Activated naive CD4-positive, alpha-beta T cell treated with anti-CD3 and anti-CD28 coated beads, Interleukin-2, amount 50 U/mL, for 16 hours (primary cell): Measurements from ENCODE around the gene DENND1A.
"Not testable (repeated sequence)": the region's sequence is repeated elsewhere in the genome, so short reads cannot be mapped to it uniquely, and the experiment has no call there.

Experiments
- DNase-seq: peaks from one replicate; pipeline ENCODE4 v3.0.0-alpha.2; 2020

DENND1A gene

DNA sequence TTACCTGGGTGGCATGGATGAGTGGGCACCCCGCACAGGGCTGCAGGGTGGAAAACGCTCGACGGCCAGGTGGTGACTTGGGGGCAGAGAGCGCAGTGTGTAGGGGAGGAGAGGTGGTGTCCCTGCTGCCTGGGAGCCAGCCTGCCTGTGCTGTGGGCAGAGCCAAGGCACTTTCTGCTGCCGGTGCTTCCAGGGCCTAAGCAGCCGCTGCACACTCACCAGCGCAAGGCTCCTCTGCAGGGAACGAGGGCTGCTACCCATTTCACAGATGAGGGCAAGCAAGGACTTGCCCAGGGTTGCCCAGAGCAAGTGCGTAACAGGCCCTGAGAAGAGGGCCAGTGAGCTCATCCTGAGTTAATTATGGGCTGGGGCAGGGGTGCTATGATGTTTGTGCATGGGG lies 511.4 kb downstream of the DENND1A start:
- no peak for DNase-seq

DNA sequence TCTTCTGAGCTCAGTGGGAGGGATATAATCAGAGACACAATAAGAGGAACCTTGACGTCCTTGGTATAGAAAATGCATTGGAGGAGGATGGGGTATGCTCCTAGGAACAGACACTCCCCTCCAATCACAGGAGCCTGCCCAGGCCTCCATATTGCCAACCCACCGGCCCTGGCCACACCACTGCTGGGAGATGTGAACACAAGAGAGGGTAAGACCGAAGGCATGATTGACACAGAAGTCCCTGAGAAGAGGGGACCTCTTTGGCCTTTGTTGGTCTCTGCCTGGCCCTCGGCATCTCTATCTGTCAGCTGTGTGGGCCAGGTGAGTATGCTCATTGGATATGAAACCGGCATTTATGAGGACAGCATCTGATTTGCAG lies 511.9 kb downstream of the DENND1A start:
- no peak for DNase-seq

DNA sequence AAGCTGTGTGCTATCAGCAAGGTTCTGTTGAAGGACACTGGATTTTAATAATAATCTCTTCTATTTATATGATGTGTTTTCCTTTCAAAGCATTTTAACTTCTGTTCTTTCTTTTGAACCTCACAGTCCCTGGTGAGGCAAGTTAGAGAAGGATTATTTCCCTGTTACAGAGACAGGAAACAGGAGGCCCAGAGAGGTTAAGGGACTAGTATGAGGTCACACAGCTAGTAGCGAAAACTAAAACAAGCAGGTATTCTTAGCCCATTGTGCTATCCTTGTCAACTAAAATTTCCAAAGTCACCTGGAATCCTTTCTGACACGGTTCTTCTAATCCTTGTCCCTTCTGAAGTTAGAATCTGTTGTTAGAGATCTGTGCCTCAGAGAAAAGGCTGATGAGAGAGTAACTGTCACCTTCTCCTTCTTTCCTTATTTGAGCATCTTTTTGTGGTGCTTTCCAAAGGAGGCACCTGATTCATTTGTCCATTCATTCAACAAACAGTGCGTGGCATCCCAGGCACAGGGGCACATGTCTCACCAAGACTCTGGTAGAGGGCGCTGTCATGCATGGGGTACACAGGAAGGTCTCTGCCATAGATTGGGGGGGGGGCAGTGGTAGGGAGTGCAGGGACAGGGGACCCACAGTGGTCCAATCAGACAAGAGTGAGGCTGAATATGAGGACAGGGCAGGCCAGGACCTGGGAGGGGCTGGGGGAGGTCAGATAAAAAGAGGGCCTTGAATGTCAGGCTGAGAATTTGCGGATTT lies 512.5 kb downstream of the DENND1A start:
- DNase-seq, result no peak

DNA sequence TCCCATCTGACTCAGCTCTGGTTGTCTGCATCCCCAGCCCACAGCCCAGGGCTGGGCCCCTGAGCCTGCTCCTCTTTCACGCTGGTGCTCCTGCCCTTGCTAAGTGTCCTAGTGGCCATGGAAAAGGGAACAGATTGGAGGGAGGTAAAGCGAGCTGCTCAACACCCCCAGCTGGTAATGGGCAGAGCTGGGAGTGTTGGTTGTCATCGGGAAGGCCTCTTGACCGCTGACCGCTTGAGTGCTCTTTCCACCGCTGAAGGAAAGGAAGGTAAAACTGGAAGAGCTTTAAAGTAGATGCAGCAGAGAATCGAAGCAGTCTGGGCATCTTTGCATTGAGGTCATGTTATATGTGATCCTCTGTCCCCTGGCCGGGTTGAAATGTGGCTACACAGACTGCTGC lies 513.8 kb downstream of the DENND1A start:
- DNase-seq, result no peak

DNA sequence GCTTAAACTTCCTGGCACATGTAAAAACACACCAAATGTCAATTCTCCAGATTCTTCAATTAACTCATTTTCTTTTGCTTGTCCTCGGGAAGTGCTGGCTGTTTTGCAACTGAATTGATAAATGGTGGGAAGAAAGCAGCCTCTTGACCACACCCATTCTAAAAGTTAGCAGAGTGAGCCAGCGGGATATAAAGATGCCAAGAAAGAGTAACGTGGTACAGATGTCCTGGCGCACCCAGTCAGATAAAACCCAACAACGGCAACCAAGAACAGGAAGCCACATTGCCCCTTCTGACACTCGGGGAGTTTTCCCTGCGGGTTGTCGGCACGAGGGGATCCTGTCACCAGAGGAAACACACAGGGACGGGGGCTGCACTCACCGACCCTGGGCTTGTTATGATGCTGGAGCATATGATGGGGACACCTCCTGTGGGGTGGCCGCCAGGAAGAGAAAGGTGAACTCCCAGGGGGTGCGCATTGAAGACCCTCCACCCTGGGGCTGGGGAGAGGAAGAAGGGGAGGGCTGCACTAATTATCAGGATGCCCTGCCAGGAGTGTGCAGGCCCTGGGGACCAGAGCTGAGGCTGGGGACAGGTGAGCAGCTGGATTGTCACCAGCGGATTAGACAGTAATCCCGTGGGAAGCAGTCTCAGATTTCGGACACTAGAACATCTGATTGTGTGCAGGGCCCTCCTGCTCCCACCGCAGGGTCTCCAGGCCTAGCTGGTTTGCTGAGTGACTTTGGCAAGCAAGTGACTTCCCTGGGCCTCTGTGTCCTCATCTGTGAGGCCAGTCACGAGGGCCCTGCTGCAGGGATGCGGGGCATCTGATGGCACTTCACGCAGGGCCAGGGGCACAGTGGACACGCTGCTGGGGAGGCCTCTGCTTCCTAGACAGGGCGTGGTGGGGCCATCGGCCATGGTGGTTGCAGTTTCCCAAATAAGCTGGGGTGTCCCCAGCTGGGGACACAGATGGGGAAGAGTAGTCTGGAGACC lies 514.7 kb downstream of the DENND1A start:
- no peak for DNase-seq

DNA sequence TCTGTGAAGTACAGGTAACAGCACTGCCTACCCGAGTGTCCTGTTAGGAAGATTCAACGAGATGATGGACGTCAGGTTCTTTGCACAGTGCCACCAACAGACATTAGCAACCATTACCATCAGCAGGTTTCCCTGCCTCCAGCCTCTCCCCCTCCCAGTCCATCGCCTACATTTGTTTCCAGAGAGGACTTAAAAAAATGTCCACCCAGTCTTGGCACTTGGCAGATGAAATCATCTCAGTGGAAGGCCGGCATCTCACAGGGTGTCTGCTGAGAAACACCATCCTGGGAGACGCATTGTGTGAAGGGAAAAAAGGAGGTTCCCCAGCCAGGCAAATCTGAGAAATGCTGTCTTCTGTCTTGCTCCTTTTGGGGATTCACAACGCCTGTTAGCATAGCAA lies 515.7 kb downstream of the DENND1A start:
- DNase-seq, result no peak

DNA sequence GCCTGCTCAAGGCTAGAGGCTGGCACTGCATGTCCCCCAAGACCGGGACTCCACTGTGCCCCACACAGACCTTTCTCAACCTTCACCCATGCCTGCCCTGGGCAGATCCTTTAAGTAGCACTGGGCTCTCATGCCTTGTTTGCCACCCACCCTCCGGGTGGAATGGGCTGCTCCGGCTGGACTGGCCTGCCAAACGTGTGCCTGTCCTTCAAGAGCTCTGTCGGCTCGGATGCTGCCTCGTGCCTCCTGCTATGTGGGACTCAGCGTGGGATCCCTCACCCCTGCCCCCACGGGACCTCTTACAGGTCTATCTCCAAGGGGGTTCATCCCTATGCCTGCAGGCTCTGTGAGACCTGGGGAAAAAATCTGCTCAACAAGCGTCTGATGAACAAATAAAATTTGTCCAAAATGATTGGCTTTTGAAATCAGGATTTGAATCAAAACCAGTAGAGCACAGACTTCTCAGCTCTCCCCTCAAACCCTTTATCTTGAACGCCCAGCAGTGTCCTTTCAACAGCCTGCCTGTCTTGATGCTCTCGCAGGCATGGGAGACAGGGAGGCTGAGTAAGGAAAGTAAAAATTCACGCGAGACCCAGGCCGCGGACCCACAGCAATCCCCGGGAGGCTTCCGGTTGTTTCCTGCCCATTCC lies 517.6 kb downstream of the DENND1A start:
- DNase-seq, result no peak

DNA sequence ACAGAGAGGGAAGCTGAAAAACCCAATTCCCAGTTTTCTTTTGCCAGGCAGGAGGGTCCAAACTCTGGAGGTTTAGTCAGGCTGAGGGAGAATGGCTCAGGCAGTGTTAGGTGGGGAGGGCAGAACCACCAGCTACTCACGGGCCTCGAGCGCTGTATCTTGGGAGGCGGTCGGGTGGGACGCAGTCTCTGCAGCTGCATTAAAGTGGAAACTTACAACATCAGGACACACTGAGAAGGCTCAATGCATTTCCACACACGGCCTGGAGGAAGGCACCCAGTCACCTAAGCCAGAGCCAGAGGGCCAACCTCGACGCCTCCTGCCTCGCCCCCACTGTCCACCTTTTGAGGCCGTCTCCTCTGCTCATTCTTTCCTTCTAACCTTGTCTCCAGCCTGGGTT lies 518.3 kb downstream of the DENND1A start:
- DNase-seq, result no peak

DNA sequence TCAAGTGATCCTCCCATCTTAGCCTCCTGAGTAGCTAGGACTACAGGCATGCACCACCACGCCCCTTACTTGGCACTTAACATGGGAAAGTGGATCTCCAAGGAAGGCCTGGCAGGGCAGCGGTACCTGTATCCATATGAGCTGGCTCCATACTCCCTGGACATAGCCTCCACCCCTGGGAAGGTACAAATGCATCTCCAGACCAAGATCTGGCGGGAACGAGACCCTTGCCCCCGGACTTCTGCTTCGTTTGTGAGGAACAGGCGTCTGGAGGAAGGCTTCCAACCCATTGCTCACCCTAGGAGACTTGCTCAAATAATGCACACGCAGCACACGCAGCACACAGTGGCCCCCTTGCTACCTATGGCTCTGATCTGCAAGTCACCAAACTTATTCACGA lies 518.7 kb downstream of the DENND1A start:
- no peak for DNase-seq

DNA sequence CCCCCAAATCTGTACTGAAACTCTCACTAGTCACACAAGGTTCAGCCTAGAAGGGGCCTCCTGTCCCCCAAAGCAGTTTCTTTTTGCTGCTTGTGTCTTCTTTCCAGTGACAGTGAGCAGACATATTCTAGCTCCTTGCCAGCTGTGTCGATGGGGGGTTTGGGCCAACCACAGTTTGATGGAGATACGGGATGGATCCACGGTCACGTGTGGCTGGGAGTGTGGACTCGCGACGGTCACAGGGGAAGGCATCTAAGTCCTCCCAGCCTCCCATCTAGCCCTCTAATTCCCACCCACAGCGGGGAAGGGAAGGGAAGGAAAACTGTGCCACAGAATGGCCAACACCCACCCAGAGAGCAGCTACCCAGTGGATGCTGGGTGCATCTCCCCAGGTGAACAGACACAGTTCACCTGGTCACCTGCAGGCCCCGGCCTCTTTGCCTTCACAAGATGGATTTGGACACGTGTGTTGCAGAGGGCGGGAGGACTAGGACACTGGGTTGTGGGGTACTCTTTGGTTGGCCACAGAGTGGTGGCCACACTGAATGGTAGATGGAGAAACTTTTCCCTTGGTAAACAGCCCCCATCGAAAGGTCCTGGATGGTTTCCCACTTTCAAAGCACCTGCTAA lies 519.5 kb downstream of the DENND1A start:
- no peak for DNase-seq

DNA sequence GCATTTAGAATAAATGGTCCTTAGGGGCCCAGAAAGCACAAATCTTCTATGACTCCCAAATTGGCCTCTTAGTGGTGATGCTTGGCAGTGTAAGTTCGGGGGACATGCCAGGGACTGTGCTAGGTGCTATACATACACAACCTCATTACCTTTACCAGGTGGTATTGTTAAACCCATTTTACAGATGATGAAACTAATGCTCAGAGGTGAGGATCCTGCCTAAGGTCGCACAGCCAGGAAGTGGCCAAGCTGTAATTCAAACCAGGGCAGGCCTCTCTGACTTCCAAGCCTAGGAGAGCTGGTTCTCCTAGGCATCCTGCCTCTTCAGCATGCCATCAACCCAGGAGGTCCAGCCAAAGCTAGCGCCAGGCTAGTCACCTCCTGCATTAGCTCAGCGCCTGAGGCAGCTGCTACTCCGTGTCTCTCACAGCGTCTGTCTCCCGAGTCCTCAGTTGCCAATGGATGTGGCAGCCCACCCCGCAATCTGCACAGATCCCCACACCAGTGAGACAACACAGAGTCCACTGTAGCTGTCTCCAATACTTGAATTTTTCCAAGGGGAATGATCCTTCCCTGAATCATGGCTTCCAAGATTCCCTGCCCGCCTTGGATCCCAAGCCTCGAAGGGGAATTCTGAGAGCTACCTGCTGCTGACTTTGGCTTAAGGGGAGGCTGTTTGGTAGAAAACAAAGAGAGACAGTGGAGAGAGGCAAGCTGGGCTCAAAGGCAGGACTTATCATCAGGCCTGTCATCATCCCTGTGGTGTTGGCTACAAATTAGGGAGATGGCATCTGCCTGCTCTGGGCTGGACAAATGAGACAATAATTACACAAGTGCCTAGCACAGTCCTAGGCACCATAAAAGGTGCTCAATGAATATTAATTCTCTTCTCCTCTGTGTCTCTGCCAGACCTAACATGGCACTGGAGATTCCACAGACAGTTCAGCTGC lies 521.3 kb downstream of the DENND1A start:
- DNase-seq, result no peak

DNA sequence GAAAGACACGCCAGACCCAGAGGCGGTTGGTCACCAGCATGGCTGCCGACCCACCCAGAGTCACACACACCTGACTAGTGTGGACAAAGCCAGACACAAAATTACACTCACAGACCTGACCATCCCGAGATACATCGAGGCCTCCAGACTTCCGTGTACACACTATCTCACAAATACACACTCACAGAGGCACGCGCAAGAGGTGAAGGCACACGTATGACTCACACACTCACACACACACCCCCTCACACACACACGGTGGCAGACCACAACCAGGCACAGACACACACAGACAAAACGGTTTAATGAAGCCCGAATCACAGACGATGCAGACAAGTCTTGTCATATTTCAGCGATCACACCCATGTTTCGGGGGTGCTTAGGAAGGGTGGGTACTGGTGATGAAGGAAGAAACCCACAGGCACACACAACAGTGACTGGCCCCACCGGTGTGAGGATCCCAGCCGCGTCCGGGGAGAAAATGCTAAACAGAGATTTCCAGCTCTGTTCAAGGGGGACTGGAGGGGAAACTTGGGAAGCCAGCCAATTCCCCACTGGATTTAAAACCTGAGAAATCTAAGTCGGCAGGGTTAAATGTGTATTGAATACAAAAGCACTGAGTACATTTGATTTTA lies 522.6 kb downstream of the DENND1A start:
- no peak for DNase-seq

DNA sequence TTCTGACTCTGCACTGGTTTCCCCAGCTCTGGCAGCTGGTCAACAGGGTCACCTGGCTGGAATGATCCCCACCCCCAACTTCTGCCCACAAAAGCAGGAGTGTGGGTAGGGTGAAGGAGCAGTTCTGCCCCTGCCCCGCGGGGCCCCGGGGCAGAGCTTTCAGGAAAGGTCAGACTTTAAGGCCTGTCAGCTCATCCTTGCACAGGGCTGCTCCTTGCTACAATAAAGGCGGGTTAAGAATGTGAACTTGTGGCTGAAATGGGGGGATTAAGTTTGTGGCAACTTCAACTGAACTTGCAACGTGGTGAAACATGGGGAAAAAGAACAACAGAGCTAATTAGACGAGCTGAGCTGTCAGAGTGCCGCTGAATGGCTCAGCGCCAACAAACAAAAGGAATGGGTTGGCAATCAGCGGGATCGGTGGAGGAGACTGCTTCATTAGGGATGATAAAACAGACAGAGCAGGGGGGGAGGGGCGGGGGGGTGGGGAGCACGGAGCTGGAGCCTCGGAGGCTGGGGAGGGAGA lies 523.2 kb downstream of the DENND1A start:
- no peak for DNase-seq

DNA sequence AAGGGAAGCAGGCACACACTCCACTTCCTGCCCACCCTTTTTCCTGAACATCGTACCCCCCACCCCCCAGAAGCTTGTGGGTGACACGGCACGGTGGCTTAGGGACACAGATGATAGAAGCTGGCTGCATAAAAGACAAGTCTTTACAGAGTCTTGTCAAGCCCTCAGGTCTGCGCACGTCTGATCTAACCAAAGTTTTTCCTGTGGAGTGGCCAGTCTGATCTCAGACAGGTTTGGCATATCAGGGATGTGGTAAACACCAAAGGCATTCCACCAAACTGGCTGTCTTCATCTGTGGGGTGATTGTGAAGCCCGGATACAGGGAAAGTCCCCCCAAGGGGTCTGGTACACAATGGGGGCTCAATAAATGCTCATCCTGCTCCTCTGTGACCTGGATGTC lies 523.9 kb downstream of the DENND1A start:
- DNase-seq, result no peak

DNA sequence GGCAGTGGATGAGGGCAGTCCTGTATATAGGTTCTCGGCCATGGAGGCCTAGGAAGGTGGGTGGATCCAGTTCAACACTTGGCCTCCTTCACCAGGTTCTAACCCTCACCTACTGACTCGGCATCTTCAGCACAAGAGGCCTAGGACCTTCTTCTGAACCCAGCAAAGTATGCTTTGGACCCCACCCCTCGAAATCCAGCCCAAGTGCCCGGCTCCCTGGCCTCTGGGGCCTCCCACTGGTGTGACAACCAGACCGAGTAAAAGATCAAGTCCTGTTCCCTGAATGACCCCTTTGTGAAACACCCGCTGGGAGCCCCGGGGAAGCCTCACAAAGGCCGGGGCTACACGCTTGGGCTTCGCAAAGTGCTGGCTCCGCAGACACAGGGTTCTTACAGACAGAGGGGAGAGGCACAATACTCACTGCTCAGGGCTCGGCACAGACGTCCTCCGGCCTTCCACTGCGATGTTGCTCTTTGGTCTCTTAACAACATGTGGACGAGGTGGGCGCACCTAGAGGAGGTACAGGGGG lies 526.9 kb downstream of the DENND1A start:
- no peak for DNase-seq

DNA sequence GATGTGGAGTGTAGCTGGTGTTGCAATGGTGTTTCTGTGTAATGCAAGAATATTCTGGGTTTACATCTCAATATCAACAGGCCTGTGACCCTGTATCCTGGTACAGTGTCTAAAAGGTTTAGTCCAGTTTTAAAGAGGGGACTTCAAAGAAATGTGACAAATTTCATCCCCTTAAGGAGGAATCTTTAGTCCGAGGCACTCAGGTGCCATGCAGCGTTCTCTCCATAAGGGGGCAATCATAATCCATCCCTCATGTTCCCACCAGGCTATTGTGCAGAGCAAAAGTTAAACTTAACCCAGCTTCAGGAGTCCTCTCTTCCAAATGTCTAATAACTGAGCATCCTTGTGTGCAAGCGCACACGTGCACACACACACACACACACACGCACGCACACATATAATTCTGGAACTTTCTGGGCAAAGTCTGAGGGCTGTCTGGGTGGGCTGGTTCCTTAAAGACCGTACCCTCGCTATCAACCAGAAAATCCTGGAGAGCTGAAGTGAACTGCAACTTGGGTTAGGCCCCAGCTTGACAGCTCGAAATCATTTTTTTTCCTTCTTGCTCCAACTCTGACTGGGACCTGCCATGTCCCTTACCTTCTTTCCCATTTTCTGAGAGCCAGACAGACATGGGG lies 527.9 kb downstream of the DENND1A start:
- DNase-seq, result no peak

DNA sequence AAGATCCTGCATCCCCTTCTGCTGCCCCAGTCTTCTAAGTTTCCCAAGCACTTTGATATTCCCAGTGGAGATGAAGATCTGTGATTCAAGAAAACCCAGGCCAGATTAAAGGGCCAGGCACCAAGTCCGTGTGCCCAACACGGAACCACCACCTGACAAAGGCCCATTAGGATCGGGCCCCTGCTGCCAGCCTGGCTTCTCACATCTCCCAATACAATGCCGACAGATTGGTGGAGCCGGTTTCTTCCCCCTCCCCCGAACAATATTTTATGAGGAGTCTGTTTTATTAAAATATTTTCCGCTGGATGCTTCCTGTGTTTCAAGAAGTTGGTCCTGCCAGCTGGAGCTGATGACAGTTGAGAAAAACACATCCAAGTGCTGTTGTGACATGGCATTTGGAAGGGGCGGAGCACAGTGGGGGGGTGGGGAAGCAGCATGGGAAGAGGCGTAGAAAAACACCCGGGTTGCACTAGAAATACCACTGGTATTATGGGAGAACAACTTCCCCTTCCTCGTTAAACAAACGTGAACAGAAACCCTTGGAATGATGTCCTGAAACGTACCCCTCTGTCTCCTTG lies 528.9 kb downstream of the DENND1A start:
- no peak for DNase-seq

DNA sequence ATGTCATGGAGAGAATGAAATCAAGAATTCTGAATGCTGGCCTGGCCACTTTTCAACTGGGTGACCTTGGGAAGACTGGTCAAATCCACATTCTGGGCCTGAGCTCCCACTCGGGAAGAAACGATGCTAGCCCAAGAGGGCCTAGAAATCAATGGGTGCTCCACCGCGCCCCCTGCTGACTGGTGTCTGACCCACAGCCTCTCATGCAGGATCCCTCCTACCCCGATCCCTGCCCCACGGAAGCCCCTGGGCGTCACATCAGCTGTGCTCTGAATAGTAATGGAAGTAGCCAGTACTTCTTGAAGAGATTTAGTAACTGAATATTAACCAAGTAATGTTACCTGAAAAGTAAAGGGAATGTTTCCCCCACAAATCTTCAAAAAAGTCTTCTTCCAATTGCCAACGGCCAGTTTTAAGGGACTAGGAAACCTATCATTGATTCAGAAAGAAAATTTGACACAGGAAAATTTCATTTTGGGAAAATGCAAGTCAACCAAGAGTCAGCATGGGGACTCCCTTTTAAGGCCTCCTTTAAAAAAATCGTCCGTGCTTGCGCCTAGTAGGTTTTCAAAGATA lies 530.0 kb downstream of the DENND1A start:
- DNase-seq, result peak; percentile 27

DNA sequence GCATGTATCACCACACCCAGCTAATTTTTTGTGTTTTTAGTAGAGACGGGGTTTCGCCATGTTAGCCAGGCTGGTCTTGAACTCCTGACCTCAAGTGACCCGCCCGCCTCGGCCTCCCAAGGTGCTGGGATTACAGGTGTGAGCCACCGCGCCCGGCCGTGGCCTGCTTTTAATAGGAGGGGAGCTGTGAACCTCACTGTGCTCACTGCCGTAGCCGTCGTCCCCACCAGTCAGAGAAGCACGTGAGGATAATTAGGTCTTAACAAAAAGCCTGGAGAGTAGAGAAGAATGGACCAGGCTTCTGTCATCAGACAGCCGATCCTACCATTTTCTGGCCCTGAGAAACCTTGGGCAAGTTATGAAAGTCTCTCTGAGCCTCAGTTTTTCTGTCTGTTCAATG lies 531.0 kb downstream of the DENND1A start:
- DNase-seq, result not testable (repeated sequence)

DNA sequence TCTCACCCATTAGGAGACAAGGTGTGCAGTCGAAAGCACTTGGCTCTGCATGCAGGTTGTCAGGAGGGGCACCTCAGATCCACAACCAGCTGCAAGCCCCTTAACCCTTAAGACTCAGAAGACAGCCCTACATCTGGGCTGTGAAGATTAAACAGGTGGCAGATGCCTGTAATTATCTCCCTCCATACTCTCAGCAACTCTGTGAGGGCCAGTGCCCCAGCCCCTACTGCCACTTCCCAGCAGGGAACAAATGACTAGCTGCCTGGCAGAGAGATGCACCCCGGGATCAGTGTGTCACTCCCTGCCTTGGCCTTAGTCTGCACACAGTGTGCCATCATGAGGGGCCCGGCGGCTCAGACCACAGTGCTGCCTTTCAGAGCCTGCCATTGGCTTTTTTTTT lies 532.0 kb downstream of the DENND1A start:
- no peak for DNase-seq
